GM12891 (cell line): ENCODE measurements around the gene PCBP4.

ENCODE experiments used
- DNase-seq: peaks from one replicate; pipeline ENCODE4 v3.0.0; 2011; ENCODE audit warnings: low spot score; ENCODE audit not compliant: insufficient read length
- FAIRE-seq: peaks from 2 replicates; lab custom pipeline; 2011; peaks lifted over from hg19 to GRCh38; lab: Jason Lieb, UNC
- PAX5 ChIP-seq: IDR thresholded peaks from 2 replicates; pipeline ENCODE4 v1.6.1; 2011; ENCODE audit warnings: low read length, moderate library complexity, mild to moderate bottlenecking; ENCODE audit not compliant: insufficient read depth, severe bottlenecking
- POLR2A ChIP-seq: IDR thresholded peaks from 2 replicates; pipeline ENCODE4 v1.6.1; 2011; ENCODE audit warnings: low read depth, low read length, control low read depth
- POLR2AphosphoS5 ChIP-seq: IDR thresholded peaks from 2 replicates; pipeline ENCODE4 v1.6.1; 2011; ENCODE audit warnings: low read depth, low read length, control low read depth
- POU2F2 ChIP-seq: IDR thresholded peaks from 2 replicates; pipeline ENCODE4 v1.6.1; 2011; ENCODE audit warnings: low read depth, mild to moderate bottlenecking, control low read depth, low read length, moderate library complexity
- SPI1 ChIP-seq: IDR thresholded peaks from 2 replicates; pipeline ENCODE4 v1.6.1; 2011; ENCODE audit warnings: low read depth, low read length, control low read depth
- TAF1 ChIP-seq: IDR thresholded peaks from 2 replicates; pipeline ENCODE4 v1.6.1; 2011; ENCODE audit warnings: low read depth, low read length, control low read depth

Gene PCBP4

GRCh38 chr3:51955893-51956770, 11.1 kb downstream of the PCBP4 start:
- FAIRE-seq (peak; percentile 63), DNase-seq (peak; percentile 59)
- TF ChIP-seq SPI1 (no peak), POU2F2 (no peak), POLR2AphosphoS5 (no peak), TAF1 (no peak), POLR2A (no peak), PAX5 (no peak)

GRCh38 chr3:51955175-51955892, 11.9 kb downstream of the PCBP4 start, which contains the start of gene GPR62:
GPR62 (plus strand) TSS chr3:51955381; CDS start chr3:51955653, 272 bp downstream.
- FAIRE-seq: no peak
- no peak for TF ChIP-seq TAF1
- TF ChIP-seq SPI1: no peak
- no peak for TF ChIP-seq POLR2A
- TF ChIP-seq POU2F2: no peak
- no peak for TF ChIP-seq PAX5
- TF ChIP-seq POLR2AphosphoS5: no peak
- no peak for DNase-seq

- FAIRE-seq: no peak
- TF ChIP-seq POLR2A (no peak), POLR2AphosphoS5 (no peak), SPI1 (no peak), TAF1 (no peak), PAX5 (no peak), POU2F2 (no peak)
Observed at GRCh38 chr3:51954713-51955112, 12.5 kb downstream of the PCBP4 start.

GRCh38 chr3:51954105-51954504, 13.1 kb downstream of the PCBP4 start:
- no peak for DNase-seq
- no peak for FAIRE-seq
- TF ChIP-seq SPI1 (peak; percentile 35; the same call in 1 of the 2 replicates), TAF1 (no peak)

More at GRCh38 chr3:51954713-51955112, 12.5 kb downstream of the PCBP4 start:
- no peak for DNase-seq

GRCh38 chr3:51953445-51953844, 13.8 kb downstream of the PCBP4 start:
- no peak for FAIRE-seq
- no peak for DNase-seq
- TF ChIP-seq SPI1: no peak
- no peak for TF ChIP-seq POU2F2
- TF ChIP-seq POLR2AphosphoS5: no peak
- no peak for TF ChIP-seq TAF1
- TF ChIP-seq POLR2A: no peak
- no peak for TF ChIP-seq PAX5

- TF ChIP-seq PAX5: no peak
- TF ChIP-seq TAF1: no peak
- no peak for TF ChIP-seq SPI1
- TF ChIP-seq POU2F2: no peak
- no peak for TF ChIP-seq POLR2AphosphoS5
- TF ChIP-seq POLR2A: no peak
- DNase-seq (no peak), FAIRE-seq (no peak)
Observed at GRCh38 chr3:51950899-51951298, 16.4 kb downstream of the PCBP4 start.

- no peak for DNase-seq
- no peak for FAIRE-seq
- TF ChIP-seq TAF1 (no peak), POLR2AphosphoS5 (no peak), PAX5 (no peak), POLR2A (no peak), SPI1 (no peak), POU2F2 (no peak)
Observed at GRCh38 chr3:51949121-51949520, 18.1 kb downstream of the PCBP4 start.

- DNase-seq: no peak
- TF ChIP-seq POLR2A: no peak
- TF ChIP-seq PAX5: no peak
- no peak for TF ChIP-seq SPI1
- TF ChIP-seq POU2F2: no peak
- no peak for TF ChIP-seq TAF1
- TF ChIP-seq POLR2AphosphoS5: no peak
- no peak for FAIRE-seq
Observed at GRCh38 chr3:51948016-51948580, 19.2 kb downstream of the PCBP4 start.

- DNase-seq: no peak
- TF ChIP-seq POLR2AphosphoS5 (no peak), SPI1 (no peak), POU2F2 (no peak), PAX5 (no peak), TAF1 (no peak), POLR2A (no peak)
- no peak for FAIRE-seq
Observed at GRCh38 chr3:51947215-51947900, 19.9 kb downstream of the PCBP4 start.
